Neural cell (in vitro differentiated cells): ENCODE data around the gene LCT. TPM values are rescaled to one million over a fixed set of nuclear protein-coding genes. Genes with fewer than 3 reads are reported as not detected.
"Not testable (repeated sequence)": the region's sequence is repeated elsewhere in the genome, so short reads cannot be mapped to it uniquely, and the experiment has no call there.

ENCODE experiments used
- H2AFZ ChIP-seq: fragments of 200-600, 300-800 bp; sonication (generic), shearing (Covaris generic); 2 replicates; pipeline ENCODE4 v1.6.0; 2014; ENCODE audit warnings: low read depth, mild to moderate bottlenecking, antibody characterized with exemption, low read length, moderate library complexity
- H3F3A ChIP-seq: fragments of 200-600 bp; shearing (Covaris generic); 2 replicates; pipeline ENCODE4 v1.6.1; 2016; ENCODE audit warnings: mild to moderate bottlenecking, moderate library complexity, mixed read lengths, antibody characterized with exemption, low read length; ENCODE audit not compliant: insufficient read depth, poor library complexity, severe bottlenecking
- H3K27ac ChIP-seq: fragments of 200-600, 300-800 bp; sonication (generic), shearing (Covaris generic); 2 replicates; pipeline ENCODE4 v1.5.1; 2014; ENCODE audit warnings: mild to moderate bottlenecking, low read length, moderate library complexity
- H3K27me3 ChIP-seq: fragments of 300-800, 200-600 bp; sonication (generic), shearing (Covaris generic); 2 replicates; pipeline ENCODE4 v1.6.0; 2014; ENCODE audit warnings: mild to moderate bottlenecking, low read depth, low read length, moderate library complexity; ENCODE audit not compliant: insufficient read depth
- H3K36me3 ChIP-seq: fragments of 300-800, 200-600 bp; sonication (generic), shearing (Covaris generic); 2 replicates; pipeline ENCODE4 v1.5.1; 2014; ENCODE audit warnings: mild to moderate bottlenecking, antibody characterized with exemption, low read length, moderate library complexity; ENCODE audit not compliant: insufficient read depth
- H3K4me2 ChIP-seq: fragments of 300-800, 200-600 bp; sonication (generic), shearing (Covaris generic); 2 replicates; pipeline ENCODE4 v1.6.0; 2014; ENCODE audit warnings: mild to moderate bottlenecking, low read length
- H3K4me3 ChIP-seq: fragments of 300-800, 200-600 bp; sonication (generic), shearing (Covaris generic); 2 replicates; pipeline ENCODE4 v1.5.1; 2014; ENCODE audit warnings: mild to moderate bottlenecking, low read length, moderate library complexity
- H3K79me2 ChIP-seq: fragments of 200-600 bp; shearing (Covaris generic); replicated peaks from 2 replicates; pipeline ENCODE4 v1.6.0; 2014; ENCODE audit warnings: mild to moderate bottlenecking, low read length, moderate library complexity; ENCODE audit not compliant: insufficient read depth
- H3K9ac ChIP-seq: fragments of 300-800, 200-600 bp; sonication (generic), shearing (Covaris generic); 2 replicates; pipeline ENCODE4 v1.6.1; 2016; ENCODE audit warnings: mild to moderate bottlenecking, low read length, mixed read lengths
- H3K9me2 ChIP-seq: fragments of 200-600 bp; shearing (Covaris generic); 2 replicates; pipeline ENCODE4 v1.6.1; 2016; ENCODE audit warnings: mild to moderate bottlenecking, low read length, mixed read lengths; ENCODE audit not compliant: insufficient read depth
- H3K9me3 ChIP-seq: fragments of 200-600, 300-800 bp; sonication (generic), shearing (Covaris generic); 2 replicates; pipeline ENCODE4 v1.6.1; 2016; ENCODE audit warnings: mild to moderate bottlenecking, mixed run types, low read length, moderate library complexity, mixed read lengths
- H4K20me1 ChIP-seq: fragments of 200-600 bp; shearing (Covaris generic); 2 replicates; pipeline ENCODE4 v1.6.1; 2016; ENCODE audit warnings: mild to moderate bottlenecking, mixed run types; ENCODE audit not compliant: insufficient read depth
- CTCF ChIP-seq: fragments of 450-650 bp; IDR thresholded peaks from 2 replicates; pipeline ENCODE4 v1.5.1; 2014; ENCODE audit warnings: antibody characterized with exemption, mild to moderate bottlenecking, moderate library complexity; ENCODE audit not compliant: poor library complexity, severe bottlenecking
- EP300 ChIP-seq: fragments of 450-650 bp; conservative IDR thresholded peaks from 2 replicates; pipeline ENCODE4 v1.6.1; 2014; ENCODE audit warnings: antibody characterized with exemption, mild to moderate bottlenecking, moderate library complexity; ENCODE audit not compliant: poor library complexity, severe bottlenecking
- EZH2 ChIP-seq: fragments of 200-600, 300-800 bp; shearing (Covaris generic), sonication (generic); IDR thresholded peaks from 2 replicates; pipeline ENCODE4 v1.6.1; 2014; ENCODE audit warnings: antibody characterized with exemption, low read length, borderline replicate concordance, mild to moderate bottlenecking; ENCODE audit not compliant: insufficient read depth, poor library complexity, severe bottlenecking
- MXI1 ChIP-seq: fragments of 450-650 bp; conservative IDR thresholded peaks from 2 replicates; pipeline ENCODE4 v1.6.1; 2014; ENCODE audit warnings: antibody characterized with exemption, mild to moderate bottlenecking; ENCODE audit not compliant: poor library complexity, severe bottlenecking
- POLR2AphosphoS5 ChIP-seq: IDR thresholded peaks from 2 replicates; pipeline ENCODE4 v1.6.1; 2012
- RAD21 ChIP-seq: fragments of 450-650 bp; conservative IDR thresholded peaks from 2 replicates; pipeline ENCODE4 v1.6.1; 2014; ENCODE audit warnings: antibody characterized with exemption, mild to moderate bottlenecking, moderate library complexity
- REST ChIP-seq: IDR thresholded peaks from 2 replicates; pipeline ENCODE4 v1.6.1; 2012; ENCODE audit warnings: borderline replicate concordance
- SMC3 ChIP-seq: fragments of 450-650 bp; conservative IDR thresholded peaks from 2 replicates; pipeline ENCODE4 v1.6.1; 2014; ENCODE audit warnings: antibody characterized with exemption, mild to moderate bottlenecking, moderate library complexity; ENCODE audit not compliant: poor library complexity
- TAF1 ChIP-seq: IDR thresholded peaks from 2 replicates; pipeline ENCODE4 v1.6.1; 2012; ENCODE audit warnings: low read depth
- polyA plus RNA-seq: library from polyadenylated mRNA; depleted of rRNA; stranded (reverse); fragments of >200 nt; gene quantifications from 2 replicates; pipeline ENCODE4 v1.2.3, GENCODE V29; 2014

The LCT gene
- polyA plus RNA-seq, 1 donor from 2014 or later = not detected

GRCh38 chr2:135882415-135882814, 45.4 kb upstream of the LCT start:
- Histone ChIP-seq H3K9me2 (no peaks in the 10 kb centered on the region), H3K79me2 (no peaks in the 10 kb centered on the region), H3K36me3 (no peaks in the 10 kb centered on the region), H3K4me3 (no peak overlapping the region), H4K20me1 (no peaks in the 10 kb centered on the region), H3K4me2 (no peak overlapping the region), H3K9me3 (no peaks in the 10 kb centered on the region), H3K9ac (no peak overlapping the region), H3K27ac (no peak overlapping the region), H3F3A (no peaks in the 10 kb centered on the region), H3K27me3 (no peaks in the 10 kb centered on the region), H2AFZ (no peak overlapping the region)
- TF ChIP-seq MXI1 (no peak), POLR2AphosphoS5 (no peak), CTCF (no peak), TAF1 (no peak), EZH2 (no peak), RAD21 (no peak), SMC3 (no peak), EP300 (no peak), REST (no peak)

GRCh38 chr2:135876770-135877169, 39.8 kb upstream of the LCT start:
- H3F3A ChIP-seq, H3K9me2 ChIP-seq, H3K27ac ChIP-seq, H3K79me2 ChIP-seq, H3K27me3 ChIP-seq, H3K36me3 ChIP-seq, H4K20me1 ChIP-seq, H3K4me2 ChIP-seq, H2AFZ ChIP-seq, H3K9me3 ChIP-seq, H3K9ac ChIP-seq: not testable (repeated sequence)
- peak overlapping the region; percentile 90 for H3K4me3 ChIP-seq

GRCh38 chr2:135876066-135876711, 39.2 kb upstream of the LCT start, which contains the start of gene MCM6:
Gene MCM6, minus strand, starts transcription at chr2:135876443. Its CDS starts 78 bp downstream, at chr2:135876365.
- Histone ChIP-seq H3K9ac (peak within 1 kb of the TSS; percentile 55), H3K4me2 (peak within 1 kb of the TSS; percentile 91), H3K9me3 (no peaks in the 10 kb centered on the region), H3F3A (no peaks in the 10 kb centered on the region), H3K27me3 (no peaks in the 10 kb centered on the region), H3K4me3 (peak within 1 kb of the TSS; percentile 90), H2AFZ (peak within 1 kb of the TSS; percentile 40), H3K27ac (no peak within 1 kb of the TSS), H3K79me2 (peaks cover 4% of the 10 kb centered on the region), H3K9me2 (no peaks in the 10 kb centered on the region), H3K36me3 (no peaks in the 10 kb centered on the region), H4K20me1 (no peaks in the 10 kb centered on the region)
- TF ChIP-seq EZH2 (no peak), CTCF (peak; percentile 55), EP300 (peak; percentile 32), SMC3 (no peak), REST (peak; percentile 22), POLR2AphosphoS5 (peak; percentile 66), RAD21 (peak; percentile 34), MXI1 (peak; percentile 90), TAF1 (no peak)
